ENCODE data around the gene RAB3B.

DNA sequence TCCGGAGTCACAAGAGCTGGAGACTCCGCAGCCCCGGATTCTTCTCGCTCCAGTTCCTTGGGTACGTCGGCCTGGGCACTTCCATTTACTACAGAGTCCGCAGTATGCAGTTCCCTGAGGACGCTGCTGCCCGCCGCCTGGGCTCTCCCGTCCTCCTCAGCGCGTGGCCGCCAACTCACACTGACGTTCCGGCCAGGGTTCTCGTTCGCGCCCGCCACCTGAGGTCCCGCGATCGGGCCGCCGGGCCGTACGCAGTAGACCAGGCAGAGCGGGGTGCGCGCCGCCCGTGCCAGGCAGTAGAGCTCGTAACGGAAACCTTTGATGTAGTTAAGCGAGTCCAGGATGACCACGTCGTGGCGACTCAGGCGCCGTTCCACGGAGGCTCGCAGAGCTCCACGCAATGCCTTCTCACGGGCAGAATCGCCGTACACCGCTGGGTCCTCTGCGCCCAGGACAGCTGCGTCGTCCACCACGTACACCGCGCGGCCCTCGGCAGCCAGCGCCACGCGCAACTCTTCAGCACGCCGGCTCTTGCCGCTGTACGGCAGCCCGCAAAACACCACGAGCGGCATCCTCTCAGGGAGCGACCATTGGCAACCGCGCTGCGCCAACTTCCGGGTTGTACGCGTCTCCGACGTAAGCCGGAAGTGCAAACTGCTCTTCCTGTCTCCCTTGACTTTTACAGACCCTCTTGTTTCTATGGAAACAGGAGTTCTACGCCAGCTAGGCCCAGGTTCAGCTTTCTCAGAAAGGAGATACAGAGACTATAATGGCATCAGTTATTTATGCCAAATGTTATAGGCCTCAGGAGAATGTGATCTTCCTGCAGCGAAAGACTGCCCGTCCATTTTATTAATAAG lies 42.9 kb upstream of the RAB3B start, which contains the start of gene KTI12:
- TF ChIP-seq, protein P1, sequence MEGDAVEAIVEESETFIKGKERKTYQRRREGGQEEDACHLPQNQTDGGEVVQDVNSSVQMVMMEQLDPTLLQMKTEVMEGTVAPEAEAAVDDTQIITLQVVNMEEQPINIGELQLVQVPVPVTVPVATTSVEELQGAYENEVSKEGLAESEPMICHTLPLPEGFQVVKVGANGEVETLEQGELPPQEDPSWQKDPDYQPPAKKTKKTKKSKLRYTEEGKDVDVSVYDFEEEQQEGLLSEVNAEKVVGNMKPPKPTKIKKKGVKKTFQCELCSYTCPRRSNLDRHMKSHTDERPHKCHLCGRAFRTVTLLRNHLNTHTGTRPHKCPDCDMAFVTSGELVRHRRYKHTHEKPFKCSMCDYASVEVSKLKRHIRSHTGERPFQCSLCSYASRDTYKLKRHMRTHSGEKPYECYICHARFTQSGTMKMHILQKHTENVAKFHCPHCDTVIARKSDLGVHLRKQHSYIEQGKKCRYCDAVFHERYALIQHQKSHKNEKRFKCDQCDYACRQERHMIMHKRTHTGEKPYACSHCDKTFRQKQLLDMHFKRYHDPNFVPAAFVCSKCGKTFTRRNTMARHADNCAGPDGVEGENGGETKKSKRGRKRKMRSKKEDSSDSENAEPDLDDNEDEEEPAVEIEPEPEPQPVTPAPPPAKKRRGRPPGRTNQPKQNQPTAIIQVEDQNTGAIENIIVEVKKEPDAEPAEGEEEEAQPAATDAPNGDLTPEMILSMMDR (IDR thresholded peaks at IDR 0.05; ENCODE audit: poor library complexity) = no peak
- TF ChIP-seq EZH2 (IDR thresholded peaks at IDR 0.05; ENCODE audit: borderline replicate concordance) (no peak), EZH2phosphoT487 (IDR thresholded peaks at IDR 0.05; ENCODE audit: low read depth, severe bottlenecking, unreplicated experiment) (no peak)
